ENCODE results near the gene FAS.
"Not testable (repeated sequence)": the region's sequence is repeated elsewhere in the genome, so short reads cannot be mapped to it uniquely, and the experiment has no call there.

The FAS gene

GRCh38 chr10:88992921-88993524, 2.4 kb downstream of the FAS start:
- DNase-seq (ENCODE audit: low read depth in 2 of 2) = no peak

GRCh38 chr10:88994019-88994418, 3.4 kb downstream of the FAS start:
- no peak for DNase-seq (ENCODE audit: low read depth in 2 of 2)

- no peak for DNase-seq (ENCODE audit: low read depth in 2 of 2)
Observed at GRCh38 chr10:88995156-88995876, 4.7 kb downstream of the FAS start.

- DNase-seq (ENCODE audit: low read depth in 2 of 2) = no peak
Observed at GRCh38 chr10:88996927-88997326, 6.3 kb downstream of the FAS start.

GRCh38 chr10:88999625-89000024, 9.0 kb downstream of the FAS start:
- no peak for DNase-seq (ENCODE audit: low read depth in 2 of 2)

- no peak for DNase-seq (ENCODE audit: low read depth in 2 of 2)
Observed at GRCh38 chr10:89001024-89001728, 10.6 kb downstream of the FAS start.

- DNase-seq (ENCODE audit: low read depth in 2 of 2) = no peak
Observed at GRCh38 chr10:89001729-89002072, 11.1 kb downstream of the FAS start.

GRCh38 chr10:89002226-89002978, 11.8 kb downstream of the FAS start:
- DNase-seq (ENCODE audit: low read depth in 2 of 2) = no peak

- DNase-seq (ENCODE audit: low read depth in 2 of 2) = no peak
Observed at GRCh38 chr10:89003344-89003743, 12.7 kb downstream of the FAS start.

- no peak for DNase-seq (ENCODE audit: low read depth in 2 of 2)
Observed at GRCh38 chr10:89007129-89007893, 16.7 kb downstream of the FAS start.

GRCh38 chr10:89018700-89019346, 28.2 kb downstream of the FAS start:
- not testable (repeated sequence) for DNase-seq (ENCODE audit: low read depth in 2 of 2)

GRCh38 chr10:89019569-89020327, 29.1 kb downstream of the FAS start:
- DNase-seq (ENCODE audit: low read depth in 2 of 2) = no peak

- DNase-seq (ENCODE audit: low read depth in 2 of 2) = not testable (repeated sequence)
Observed at GRCh38 chr10:89021526-89021925, 30.9 kb downstream of the FAS start.

- DNase-seq (ENCODE audit: low read depth in 2 of 2) = no peak
Observed at GRCh38 chr10:89022734-89023133, 32.1 kb downstream of the FAS start.

- no peak for DNase-seq (ENCODE audit: low read depth in 2 of 2)
Observed at GRCh38 chr10:89025453-89025852, 34.9 kb downstream of the FAS start.

- no peak for DNase-seq (ENCODE audit: low read depth in 2 of 2)
Observed at GRCh38 chr10:89029181-89029580, 38.6 kb downstream of the FAS start.

- DNase-seq (ENCODE audit: low read depth in 2 of 2) = peak; percentile 42 to 56
Observed at GRCh38 chr10:89029785-89030437, 39.3 kb downstream of the FAS start.

- no peak for DNase-seq (ENCODE audit: low read depth in 2 of 2)
Observed at GRCh38 chr10:89030791-89031190, 40.2 kb downstream of the FAS start.

- DNase-seq (ENCODE audit: low read depth in 2 of 2) = no peak
Observed at GRCh38 chr10:89032141-89032891, 41.7 kb downstream of the FAS start.

All from activated CD8-positive, alpha-beta memory T cell treated with anti-CD3 and anti-CD28 coated beads for 4 hours (primary cell).